HG03139 (cell line): ENCODE data around the gene STMN3.
"Not testable (repeated sequence)": the region's sequence is repeated elsewhere in the genome, so short reads cannot be mapped to it uniquely, and the experiment has no call there.

Experiments used
- ATAC-seq: cut with Tn5 transposase; IDR thresholded peaks from one replicate; pipeline ENCODE4 v1.9.1; 2021; ENCODE audit not compliant: unreplicated experiment

The STMN3 gene

GRCh38 chr20:63639093-63639975 lies 13.9 kb downstream of the STMN3 start:
- no peak for ATAC-seq

GRCh38 chr20:63636752-63637628 lies 16.2 kb downstream of the STMN3 start:
- no peak for ATAC-seq

GRCh38 chr20:63635431-63636141 lies 17.6 kb downstream of the STMN3 start:
- ATAC-seq: no peak

GRCh38 chr20:63633732-63634131 lies 19.5 kb downstream of the STMN3 start:
- no peak for ATAC-seq

GRCh38 chr20:63631426-63631825 lies 21.8 kb downstream of the STMN3 start:
- not testable (repeated sequence) for ATAC-seq

- not testable (repeated sequence) for ATAC-seq
Measured at GRCh38 chr20:63630956-63631355, 22.3 kb downstream of the STMN3 start.

GRCh38 chr20:63628246-63628975 lies 24.8 kb downstream of the STMN3 start:
- no peak for ATAC-seq

- ATAC-seq: no peak
Measured at GRCh38 chr20:63627751-63628245, 25.4 kb downstream of the STMN3 start.

- peak; percentile 78 for ATAC-seq
Measured at GRCh38 chr20:63627129-63627750, 26.0 kb downstream of the STMN3 start.

GRCh38 chr20:63626424-63627128 lies 26.6 kb downstream of the STMN3 start, which contains the start of gene GMEB2:
Gene GMEB2, minus strand, starts transcription at chr20:63627101. Its CDS starts 7,704 bp downstream, at chr20:63619397.
- peak; percentile 45 for ATAC-seq

GRCh38 chr20:63625771-63626423 lies 27.3 kb downstream of the STMN3 start:
- no peak for ATAC-seq

GRCh38 chr20:63624486-63624885 lies 28.7 kb downstream of the STMN3 start:
- ATAC-seq: no peak

GRCh38 chr20:63622732-63623131 lies 30.5 kb downstream of the STMN3 start:
- ATAC-seq: no peak

GRCh38 chr20:63622096-63622495 lies 31.1 kb downstream of the STMN3 start:
- ATAC-seq: no peak

GRCh38 chr20:63620991-63621390 lies 32.2 kb downstream of the STMN3 start:
- no peak for ATAC-seq

- ATAC-seq: no peak
Measured at GRCh38 chr20:63619505-63619904, 33.7 kb downstream of the STMN3 start.

GRCh38 chr20:63619086-63619485 lies 34.1 kb downstream of the STMN3 start:
- ATAC-seq: no peak

- ATAC-seq: no peak
Measured at GRCh38 chr20:63618291-63618980, 34.8 kb downstream of the STMN3 start.
